Muscle of leg (tissue), 11 donors: ENCODE results near the gene DMD. TPM values are rescaled to one million over a fixed set of nuclear protein-coding genes. Genes with fewer than 3 reads are reported as not detected.

Source experiments
- DNase-seq: peaks from one replicate; pipeline ENCODE4 v3.0.0; 2013
- H3K27ac ChIP-seq: one replicate; pipeline ENCODE4 v1.5.1; 2013; ENCODE audit warnings: mild to moderate bottlenecking, low read length, control low read depth
- H3K27me3 ChIP-seq: one replicate; pipeline ENCODE4 v1.6.1; 2013; ENCODE audit warnings: low read length; ENCODE audit not compliant: control insufficient read depth, insufficient read depth
- H3K36me3 ChIP-seq: one replicate; pipeline ENCODE4 v1.6.1; 2013; ENCODE audit warnings: low read length; ENCODE audit not compliant: control insufficient read depth, insufficient read depth
- H3K4me1 ChIP-seq: one replicate; pipeline ENCODE4 v1.6.1; 2013; ENCODE audit warnings: low read length; ENCODE audit not compliant: control insufficient read depth, insufficient read depth
- H3K4me3 ChIP-seq: one replicate; pipeline ENCODE4 v1.5.1; 2013; ENCODE audit warnings: low read length, control low read depth
- H3K9me3 ChIP-seq: replicated peaks from 2 replicates; pipeline ENCODE4 v1.6.1; 2013; ENCODE audit warnings: low read depth, low read length; ENCODE audit not compliant: control insufficient read depth
- WGBS: methylation state at CpG from one replicate; pipeline ENCODE4 v1.1.5; 2013; ENCODE audit warnings: missing lambda C conversion rate; ENCODE audit not compliant: insufficient coverage; 5-methylcytosine and 5-hydroxymethylcytosine counted together
- polyA plus RNA-seq, 8 donors: library from polyadenylated mRNA; unstranded; fragments of 120-200 nt; gene quantifications; one replicate each; pipeline versions ENCODE4 v1.2.1 to v1.2.3, GENCODE V29; 2013; ENCODE audit warnings: inconsistent platforms in 1 of 8, low replicate concordance in 1 of 8; ENCODE audit not compliant: insufficient read length in 8 of 8, insufficient read depth in 1 of 8
- total RNA-seq: library from RNA; stranded (reverse); fragments of 120-200 nt; gene quantifications from one replicate; pipeline ENCODE4 v1.2.4, GENCODE V29; 2013

The DMD gene
- total and polyA plus RNA-seq, 9 donors = 50.3 to 106 (median 68.9) TPM

GRCh38 chrX:31847773-31848172, 1363.6 kb downstream of the DMD start:
- no peaks in the 10 kb centered on the region for H3K27me3 ChIP-seq
- no peaks in the 10 kb centered on the region for H3K9me3 ChIP-seq
- WGBS = no CpG with 5 or more reads among the region's 2 CpGs
- H3K4me3 ChIP-seq = no peak overlapping the region
- H3K36me3 ChIP-seq = no peaks in the 10 kb centered on the region
- no peak for DNase-seq
- H3K27ac ChIP-seq = no peak overlapping the region
- H3K4me1 ChIP-seq = no peaks in the 10 kb centered on the region

DNA sequence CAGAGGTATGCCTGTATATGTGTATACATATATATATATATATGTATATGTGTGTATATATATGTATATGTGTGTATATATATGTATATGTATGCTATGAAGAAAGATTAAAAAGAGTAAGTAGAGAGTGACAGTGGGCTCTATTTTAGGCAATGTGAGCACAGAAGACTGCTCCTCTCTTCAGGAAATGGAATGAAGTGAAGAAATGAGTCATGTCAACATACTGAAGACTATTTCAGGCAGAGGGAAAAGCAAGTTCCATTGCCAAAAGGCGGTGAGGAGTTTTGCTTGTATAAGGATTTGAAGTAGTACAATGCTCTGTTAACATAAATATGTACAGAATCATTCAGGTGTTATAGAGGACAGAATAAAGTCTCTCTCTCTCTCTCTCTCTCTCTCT, 1366.3 kb downstream of the DMD start:
- no peaks in the 10 kb centered on the region for H3K9me3 ChIP-seq
- no peaks in the 10 kb centered on the region for H3K36me3 ChIP-seq
- H3K27ac ChIP-seq = no peak overlapping the region
- no peak overlapping the region for H3K4me3 ChIP-seq
- no peaks in the 10 kb centered on the region for H3K4me1 ChIP-seq
- H3K27me3 ChIP-seq = no peaks in the 10 kb centered on the region
- no peak for DNase-seq
- no CpG with 5 or more reads among the region's 1 CpG for WGBS

DNA sequence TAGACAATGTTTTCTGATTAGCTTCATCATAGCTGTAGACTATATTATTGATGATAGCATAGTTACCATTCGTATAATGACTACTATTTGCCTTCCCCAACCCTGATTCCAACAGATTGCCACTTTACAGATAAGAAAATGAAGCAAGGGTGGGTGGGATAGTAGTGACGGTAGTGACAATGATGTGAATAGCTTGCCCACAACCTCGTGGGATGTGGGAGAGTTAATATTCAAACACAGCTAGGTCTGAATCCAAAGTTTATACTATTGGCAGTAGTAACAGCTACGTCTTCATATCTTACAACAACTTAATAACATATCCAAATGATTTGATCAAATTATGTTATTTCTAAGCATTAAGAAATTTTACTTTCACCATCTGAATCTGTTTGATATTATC, 1372.7 kb downstream of the DMD start:
- Histone ChIP-seq H3K4me3 (no peak overlapping the region), H3K9me3 (no peaks in the 10 kb centered on the region), H3K27ac (no peak overlapping the region), H3K36me3 (no peaks in the 10 kb centered on the region), H3K27me3 (no peaks in the 10 kb centered on the region), H3K4me1 (no peaks in the 10 kb centered on the region)
- DNase-seq = no peak
- no CpG with 5 or more reads among the region's 4 CpGs for WGBS

DNA sequence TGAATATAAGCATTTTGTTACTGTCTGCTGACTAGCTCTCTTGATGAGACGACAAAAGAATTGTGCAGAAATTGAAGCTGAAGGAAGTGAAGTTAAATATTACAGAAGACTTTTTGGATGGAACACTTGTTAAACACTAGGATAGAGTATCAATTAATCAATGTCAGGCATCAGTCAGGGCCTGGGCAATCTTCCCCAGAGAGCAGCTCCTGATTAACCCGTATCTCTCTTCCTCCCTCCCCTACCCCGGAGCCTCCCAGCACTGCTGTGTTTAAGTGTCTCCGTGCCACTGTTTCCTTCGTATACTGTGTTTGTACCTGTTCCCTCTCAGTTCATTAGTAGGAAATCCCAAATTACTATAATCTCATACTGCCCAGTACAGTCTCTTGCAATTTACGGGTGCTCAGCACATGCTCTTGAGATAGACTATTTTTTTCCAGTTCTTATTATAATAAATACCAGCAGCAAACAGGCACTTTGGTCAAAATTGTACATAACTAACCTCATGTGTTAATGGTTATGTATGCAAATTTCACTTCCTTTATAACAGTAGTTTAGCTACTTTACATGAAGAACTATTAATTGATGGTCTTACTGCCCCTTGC, 1373.8 kb downstream of the DMD start:
- no peaks in the 10 kb centered on the region for H3K36me3 ChIP-seq
- no peak overlapping the region for H3K4me3 ChIP-seq
- 63% methylated on average over 4 of the region's 6 CpGs for WGBS
- H3K27me3 ChIP-seq = no peaks in the 10 kb centered on the region
- no peaks in the 10 kb centered on the region for H3K4me1 ChIP-seq
- DNase-seq = no peak
- H3K9me3 ChIP-seq = no peaks in the 10 kb centered on the region
- H3K27ac ChIP-seq = no peak overlapping the region

DNA sequence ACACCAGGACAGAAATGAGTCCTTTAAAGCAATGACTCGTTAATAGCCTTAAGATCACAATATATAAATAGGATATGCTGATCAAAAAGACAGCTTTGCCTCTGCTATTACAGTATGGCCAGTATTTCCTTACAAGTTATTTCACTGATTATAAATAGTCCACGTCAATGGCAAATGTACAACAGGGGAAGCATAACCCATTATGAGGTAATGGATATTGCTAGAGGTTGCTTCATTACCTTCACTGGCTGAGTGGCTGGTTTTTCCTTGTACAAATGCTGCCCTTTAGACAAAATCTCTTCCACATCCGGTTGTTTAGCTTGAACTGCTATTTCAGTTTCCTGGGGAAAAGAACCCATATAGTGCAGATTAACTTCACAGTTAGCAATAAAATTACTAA, 1374.9 kb downstream of the DMD start:
- no CpG with 5 or more reads among the region's 3 CpGs for WGBS
- H3K36me3 ChIP-seq = no peaks in the 10 kb centered on the region
- no peak overlapping the region for H3K4me3 ChIP-seq
- DNase-seq = peak; percentile 15
- no peaks in the 10 kb centered on the region for H3K4me1 ChIP-seq
- H3K27ac ChIP-seq = no peak overlapping the region
- H3K27me3 ChIP-seq = no peaks in the 10 kb centered on the region
- no peaks in the 10 kb centered on the region for H3K9me3 ChIP-seq

GRCh38 chrX:31832263-31832662, 1379.1 kb downstream of the DMD start:
- no peak for DNase-seq
- no peaks in the 10 kb centered on the region for H3K36me3 ChIP-seq
- no peak overlapping the region for H3K27ac ChIP-seq
- H3K4me1 ChIP-seq = no peaks in the 10 kb centered on the region
- no peaks in the 10 kb centered on the region for H3K9me3 ChIP-seq
- H3K4me3 ChIP-seq = no peak overlapping the region
- WGBS = no CpG with 5 or more reads among the region's 1 CpG
- no peaks in the 10 kb centered on the region for H3K27me3 ChIP-seq

GRCh38 chrX:31820430-31821210, 1390.7 kb downstream of the DMD start:
- Histone ChIP-seq H3K36me3 (no peaks in the 10 kb centered on the region), H3K27ac (no peak overlapping the region), H3K9me3 (no peaks in the 10 kb centered on the region), H3K4me3 (no peak overlapping the region), H3K27me3 (peaks cover 6% of the 10 kb centered on the region), H3K4me1 (no peaks in the 10 kb centered on the region)
- DNase-seq = no peak
- WGBS = 69% methylated on average over 3 of the region's 7 CpGs

DNA sequence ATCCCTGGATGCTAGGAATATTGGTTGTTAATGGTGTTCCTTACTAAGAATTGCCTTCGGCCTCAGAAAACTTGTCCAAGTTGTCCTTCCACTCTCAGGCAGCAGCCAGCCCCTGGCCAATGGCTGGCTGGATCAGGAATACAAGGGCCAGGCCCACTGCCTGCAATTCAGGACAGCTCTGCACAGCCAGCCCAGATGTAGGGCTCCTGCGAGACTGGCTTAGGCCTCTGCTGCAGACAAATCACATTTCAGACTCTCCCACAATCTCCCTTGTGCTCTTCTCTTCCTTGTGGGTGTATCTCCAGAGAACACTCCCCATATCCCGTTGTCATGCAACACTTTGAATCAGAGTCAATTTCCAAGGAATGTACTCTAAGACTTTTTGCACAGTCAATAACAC, 1391.9 kb downstream of the DMD start:
- no peak overlapping the region for H3K4me3 ChIP-seq
- DNase-seq = peak; percentile 23
- H3K9me3 ChIP-seq = no peaks in the 10 kb centered on the region
- 40% methylated on average over 3 of the region's 3 CpGs for WGBS
- peaks cover 6% of the 10 kb centered on the region for H3K27me3 ChIP-seq
- no peak overlapping the region for H3K27ac ChIP-seq
- no peaks in the 10 kb centered on the region for H3K4me1 ChIP-seq
- no peaks in the 10 kb centered on the region for H3K36me3 ChIP-seq

- Histone ChIP-seq H3K27me3 (no peaks in the 10 kb centered on the region), H3K4me3 (no peak overlapping the region), H3K4me1 (no peaks in the 10 kb centered on the region), H3K9me3 (no peaks in the 10 kb centered on the region), H3K36me3 (no peaks in the 10 kb centered on the region), H3K27ac (no peak overlapping the region)
- DNase-seq = no peak
Measured at GRCh38 chrX:31811106-31811505, 1400.2 kb downstream of the DMD start.

- no peak overlapping the region for H3K4me3 ChIP-seq
- no peaks in the 10 kb centered on the region for H3K36me3 ChIP-seq
- no peaks in the 10 kb centered on the region for H3K27me3 ChIP-seq
- H3K9me3 ChIP-seq = no peaks in the 10 kb centered on the region
- DNase-seq = no peak
- no peak overlapping the region for H3K27ac ChIP-seq
- no peaks in the 10 kb centered on the region for H3K4me1 ChIP-seq
- no CpG with 5 or more reads among the region's 2 CpGs for WGBS
Measured at GRCh38 chrX:31808357-31808756, 1403.0 kb downstream of the DMD start.
